Retinal pigment epithelial cell (primary cell): Measurements from ENCODE around the gene ANGPTL8.

ENCODE experiments used
- DNase-seq: peaks from one replicate; pipeline ENCODE4 v3.0.0-alpha.2; 2010; ENCODE audit warnings: low read depth
- H3K4me3 ChIP-seq: 2 replicates; pipeline ENCODE4 v1.5.1; 2011; ENCODE audit warnings: mild to moderate bottlenecking, low read length, control low read depth, moderate library complexity
- CTCF ChIP-seq: conservative IDR thresholded peaks from 2 replicates; pipeline ENCODE4 v1.5.1; 2011; ENCODE audit warnings: low read depth, low read length, control low read depth, inconsistent platforms

The ANGPTL8 gene

GRCh38 chr19:11214387-11214786, 25.0 kb upstream of the ANGPTL8 start:
- DNase-seq = no peak
- H3K4me3 ChIP-seq = no peak overlapping the region
- no peak for TF ChIP-seq CTCF

- TF ChIP-seq CTCF = no peak
- no peak overlapping the region for H3K4me3 ChIP-seq
- DNase-seq = no peak
Observed at GRCh38 chr19:11221082-11221598, 18.3 kb upstream of the ANGPTL8 start.

GRCh38 chr19:11223200-11223599, 16.2 kb upstream of the ANGPTL8 start:
- no peak for DNase-seq
- TF ChIP-seq CTCF = no peak
- H3K4me3 ChIP-seq = no peak overlapping the region

GRCh38 chr19:11224429-11224828, 15.0 kb upstream of the ANGPTL8 start:
- H3K4me3 ChIP-seq = no peak overlapping the region
- no peak for TF ChIP-seq CTCF
- no peak for DNase-seq

GRCh38 chr19:11225172-11225571, 14.2 kb upstream of the ANGPTL8 start:
- no peak overlapping the region for H3K4me3 ChIP-seq
- no peak for DNase-seq
- no peak for TF ChIP-seq CTCF

GRCh38 chr19:11225815-11226214, 13.6 kb upstream of the ANGPTL8 start:
- TF ChIP-seq CTCF = no peak
- no peak for DNase-seq
- H3K4me3 ChIP-seq = no peak overlapping the region

- no peak for DNase-seq
- TF ChIP-seq CTCF = no peak
- H3K4me3 ChIP-seq = no peak overlapping the region
Observed at GRCh38 chr19:11226716-11227166, 12.7 kb upstream of the ANGPTL8 start.
